Lower lobe of right lung (tissue), 2 donors: Measurements from ENCODE around the gene TXNDC15. TPM values are rescaled to one million over a fixed set of nuclear protein-coding genes. Genes with fewer than 3 reads are reported as not detected.

ENCODE experiments used
- ATAC-seq, 2 donors: fragments of 200-7000 bp; cut with Tn5 transposase; one replicate each; pipeline ENCODE4 v1.9.1; 2020 to 2022; ENCODE audit warnings: mild to moderate bottlenecking in 2 of 2, moderate library complexity in 2 of 2
- DNase-seq: peaks from one replicate; pipeline ENCODE4 v3.0.0-alpha.2; 2020
- H3K27ac ChIP-seq: fragments of 200-600 bp; one replicate; pipeline ENCODE4 v1.8.0; 2022
- H3K27me3 ChIP-seq: fragments of 200-600 bp; one replicate; pipeline ENCODE4 v1.8.0; 2022; ENCODE audit warnings: low read depth
- H3K36me3 ChIP-seq: fragments of 200-600 bp; one replicate; pipeline ENCODE4 v1.8.0; 2022; ENCODE audit warnings: mild to moderate bottlenecking
- H3K4me1 ChIP-seq: fragments of 200-600 bp; one replicate; pipeline ENCODE4 v1.8.0; 2022
- H3K4me3 ChIP-seq: fragments of 200-600 bp; one replicate; pipeline ENCODE4 v1.8.0; 2022; ENCODE audit warnings: mild to moderate bottlenecking
- H3K9me3 ChIP-seq: fragments of 200-600 bp; one replicate; pipeline ENCODE4 v1.8.0; 2022
- CTCF ChIP-seq: fragments of 200-600 bp; IDR thresholded peaks from one replicate; pipeline ENCODE4 v1.8.0; 2022; ENCODE audit warnings: antibody characterized with exemption, mild to moderate bottlenecking
- intact Hi-C: fragments of 100-400 bp; cut with DNase I; formaldehyde crosslinking; loops from one replicate; pipeline ENCODE4 v1.11.0; 2022
- total RNA-seq: library from RNA; stranded (reverse); fragmentation: NEBNext Ultra II Directional; extraction: Animal tissue kit (Norgen Biotek cat#: 25700); gene quantifications from one replicate; pipeline ENCODE4 v1.2.1, GENCODE V29; 2021
- donor health status: DM: no; HTN: yes; CAD: no; lungs with severe emphysema.

The TXNDC15 gene
- total RNA-seq, 1 donor from 2014 or later, result 56.8 TPM

GRCh38 chr5:134920848-134921575 lies 46.8 kb downstream of the TXNDC15 start:
- Histone ChIP-seq H3K4me3 (no peak overlapping the region), H3K36me3 (peaks cover 35% of the 10 kb centered on the region), H3K27ac (peak overlapping the region; percentile 41), H3K4me1 (no peaks in the 10 kb centered on the region), H3K27me3 (no peaks in the 10 kb centered on the region), H3K9me3 (no peaks in the 10 kb centered on the region)
- no peak for TF ChIP-seq CTCF
- peak; percentile 47 for ATAC-seq
- intact Hi-C loops, result no loop called here
- no peak for DNase-seq

- H3K4me3 ChIP-seq, result no peak overlapping the region
- TF ChIP-seq CTCF, result no peak
- H3K9me3 ChIP-seq, result no peaks in the 10 kb centered on the region
- ATAC-seq (no peak), DNase-seq (no peak)
- H3K27me3 ChIP-seq, result no peaks in the 10 kb centered on the region
- no peak overlapping the region for H3K27ac ChIP-seq
- H3K4me1 ChIP-seq, result no peaks in the 10 kb centered on the region
- intact Hi-C loops, result no loop called here
- H3K36me3 ChIP-seq, result peaks cover 46% of the 10 kb centered on the region
These were observed 58.3 kb downstream of the TXNDC15 start for GRCh38 chr5:134932508-134932907.

GRCh38 chr5:134934202-134934601 lies 60.0 kb downstream of the TXNDC15 start:
- H3K27me3 ChIP-seq, result no peaks in the 10 kb centered on the region
- no peak overlapping the region for H3K4me3 ChIP-seq
- H3K9me3 ChIP-seq, result no peaks in the 10 kb centered on the region
- no peak for TF ChIP-seq CTCF
- H3K27ac ChIP-seq, result no peak overlapping the region
- intact Hi-C loops, result no loop called here
- no peaks in the 10 kb centered on the region for H3K4me1 ChIP-seq
- peaks cover 53% of the 10 kb centered on the region for H3K36me3 ChIP-seq
- DNase-seq, result no peak
- ATAC-seq, result no peak

- H3K36me3 ChIP-seq, result peaks cover 38% of the 10 kb centered on the region
- DNase-seq (no peak), ATAC-seq (no peak)
- H3K4me3 ChIP-seq, result no peak overlapping the region
- no peak overlapping the region for H3K27ac ChIP-seq
- no peaks in the 10 kb centered on the region for H3K4me1 ChIP-seq
- H3K27me3 ChIP-seq, result no peaks in the 10 kb centered on the region
- intact Hi-C loops, result no loop called here
- no peak for TF ChIP-seq CTCF
- no peaks in the 10 kb centered on the region for H3K9me3 ChIP-seq
These were observed 61.8 kb downstream of the TXNDC15 start for GRCh38 chr5:134935711-134936602.

GRCh38 chr5:134937526-134937925 lies 63.4 kb downstream of the TXNDC15 start:
- no peak overlapping the region for H3K27ac ChIP-seq
- H3K36me3 ChIP-seq, result peaks cover 29% of the 10 kb centered on the region
- intact Hi-C loops, result no loop called here
- DNase-seq (no peak), ATAC-seq (no peak)
- no peak overlapping the region for H3K4me3 ChIP-seq
- no peaks in the 10 kb centered on the region for H3K9me3 ChIP-seq
- no peaks in the 10 kb centered on the region for H3K27me3 ChIP-seq
- TF ChIP-seq CTCF, result no peak
- no peaks in the 10 kb centered on the region for H3K4me1 ChIP-seq
